ENCODE results near the gene DIDO1. TPM values are rescaled to one million over a fixed set of nuclear protein-coding genes. Genes with fewer than 3 reads are reported as not detected.
A peak's percentile ranks its signal among the peaks of the same experiment; 100 is the strongest.

Gene DIDO1
- total RNA-seq, result 79.2 and 89.1 TPM in 2 replicates

- H3K27ac Mint-ChIP-seq, result peak within 1 kb of the TSS; percentile 93
- CTCF ChIA-PET, result interaction anchor here (1.0 kb wide), 1 partner anchor 11 kb away, joined by 3 read pairs; no protein-coding TSS in a partner anchor
- peaks cover 81% of the 10 kb centered on the region for H3K4me1 Mint-ChIP-seq
- DNase-seq, result peak; percentile 90
- no peak for TF ChIP-seq CTCF (IDR thresholded peaks at IDR 0.05)
- H3K36me3 Mint-ChIP-seq (ENCODE audit: low read depth), result peaks cover 4% of the 10 kb centered on the region
- intact Hi-C loops (cut with micrococcal nuclease), result loop anchor here (1.0 to 10.0 kb wide), 7 partner anchors 11 to 624 kb away; partner anchors contain the start of genes ADRM1 and TCFL5
- no peaks in the 10 kb centered on the region for H3K9me3 Mint-ChIP-seq
- POLR2A ChIA-PET, result interaction anchor here (0.9 to 5.0 kb wide), 3 partner anchors 10 to 51 kb away, joined by 3 to 68 read pairs (median 44); partner anchors contain the start of genes GID8 and SLC17A9
- no peaks in the 10 kb centered on the region for H3K27me3 Mint-ChIP-seq
- peak; percentile 87 for ATAC-seq (ENCODE audit: low read depth)
- peak within 1 kb of the TSS; percentile 97 for H3K4me3 Mint-ChIP-seq
Observed at GRCh38 chr20:62926229-62927127, at the start of gene DIDO1. DIDO1 (minus strand) TSS chr20:62926505.

- no peak for ATAC-seq (ENCODE audit: low read depth)
- no peak for DNase-seq
- intact Hi-C loops (cut with micrococcal nuclease), result loop anchor here (5.0 kb wide), 1 partner anchor 673 kb away; the partner anchor contains the start of gene ADRM1
- H3K27ac Mint-ChIP-seq, result no peak overlapping the region
- H3K9me3 Mint-ChIP-seq, result no peaks in the 10 kb centered on the region
- H3K4me1 Mint-ChIP-seq, result peaks cover 45% of the 10 kb centered on the region
- TF ChIP-seq CTCF (IDR thresholded peaks at IDR 0.05), result no peak
- no peaks in the 10 kb centered on the region for H3K36me3 Mint-ChIP-seq (ENCODE audit: low read depth)
- CTCF ChIA-PET, result no interaction called here
- H3K27me3 Mint-ChIP-seq, result peaks cover 30% of the 10 kb centered on the region
- no peak overlapping the region for H3K4me3 Mint-ChIP-seq
- POLR2A ChIA-PET, result no interaction called here
Observed at GRCh38 chr20:62975251-62975760, 49.0 kb upstream of the DIDO1 start.

GRCh38 chr20:62972845-62973745 is 46.8 kb upstream of the DIDO1 start:
- H3K36me3 Mint-ChIP-seq (ENCODE audit: low read depth), result no peaks in the 10 kb centered on the region
- POLR2A ChIA-PET, result interaction anchor here (0.6 to 1.3 kb wide), 7 partner anchors 7 to 207 kb away, joined by 3 to 9 read pairs (median 3); partner anchors contain the start of gene GID8
- intact Hi-C loops (cut with micrococcal nuclease), result loop anchor here (1.0 to 2.0 kb wide), 6 partner anchors 34 to 206 kb away; partner anchors contain the start of gene GID8
- peaks cover 24% of the 10 kb centered on the region for H3K27me3 Mint-ChIP-seq
- peaks cover 28% of the 10 kb centered on the region for H3K4me1 Mint-ChIP-seq
- CTCF ChIA-PET, result interaction anchor here (0.6 to 1.3 kb wide), 21 partner anchors 9 to 207 kb away, joined by 3 to 14 read pairs (median 4); partner anchors contain the start of gene BHLHE23
- no peaks in the 10 kb centered on the region for H3K9me3 Mint-ChIP-seq
- TF ChIP-seq CTCF (IDR thresholded peaks at IDR 0.05), result no peak
- H3K27ac Mint-ChIP-seq, result no peak overlapping the region
- H3K4me3 Mint-ChIP-seq, result peak overlapping the region; percentile 82
- DNase-seq, result no peak
- no peak for ATAC-seq (ENCODE audit: low read depth)

- ChIA-PET CTCF (interaction anchor here (0.6 to 1.3 kb wide), 21 partner anchors 10 to 208 kb away, joined by 3 to 14 read pairs (median 4); partner anchors contain the start of gene BHLHE23), POLR2A (interaction anchor here (0.6 to 1.3 kb wide), 8 partner anchors 8 to 208 kb away, joined by 3 to 9 read pairs (median 3); partner anchors contain the start of gene GID8)
- Mint-ChIP-seq H3K36me3 (ENCODE audit: low read depth) (peaks cover 2% of the 10 kb centered on the region), H3K27me3 (peaks cover 24% of the 10 kb centered on the region), H3K4me3 (peak overlapping the region; percentile 82), H3K27ac (peak overlapping the region; percentile 24), H3K9me3 (no peaks in the 10 kb centered on the region), H3K4me1 (peaks cover 19% of the 10 kb centered on the region)
- intact Hi-C loops (cut with micrococcal nuclease), result loop anchor here (1.0 to 2.0 kb wide), 6 partner anchors 33 to 207 kb away; partner anchors contain the start of gene GID8
- peak; percentile 82 for DNase-seq
- ATAC-seq (ENCODE audit: low read depth), result peak; percentile 99
- TF ChIP-seq CTCF (IDR thresholded peaks at IDR 0.05), result no peak
Observed at GRCh38 chr20:62971950-62972844, 45.9 kb upstream of the DIDO1 start.

Data from activated B cell treated with CpG ODN at 0.5 μM for 24 hours (primary cell).